ENCODE data around the gene NLRC5. TPM values are rescaled to one million over a fixed set of nuclear protein-coding genes. Genes with fewer than 3 reads are reported as not detected.

NLRC5 gene
- total RNA-seq, 1 donor from 2014 or later: 44.9 TPM

DNA sequence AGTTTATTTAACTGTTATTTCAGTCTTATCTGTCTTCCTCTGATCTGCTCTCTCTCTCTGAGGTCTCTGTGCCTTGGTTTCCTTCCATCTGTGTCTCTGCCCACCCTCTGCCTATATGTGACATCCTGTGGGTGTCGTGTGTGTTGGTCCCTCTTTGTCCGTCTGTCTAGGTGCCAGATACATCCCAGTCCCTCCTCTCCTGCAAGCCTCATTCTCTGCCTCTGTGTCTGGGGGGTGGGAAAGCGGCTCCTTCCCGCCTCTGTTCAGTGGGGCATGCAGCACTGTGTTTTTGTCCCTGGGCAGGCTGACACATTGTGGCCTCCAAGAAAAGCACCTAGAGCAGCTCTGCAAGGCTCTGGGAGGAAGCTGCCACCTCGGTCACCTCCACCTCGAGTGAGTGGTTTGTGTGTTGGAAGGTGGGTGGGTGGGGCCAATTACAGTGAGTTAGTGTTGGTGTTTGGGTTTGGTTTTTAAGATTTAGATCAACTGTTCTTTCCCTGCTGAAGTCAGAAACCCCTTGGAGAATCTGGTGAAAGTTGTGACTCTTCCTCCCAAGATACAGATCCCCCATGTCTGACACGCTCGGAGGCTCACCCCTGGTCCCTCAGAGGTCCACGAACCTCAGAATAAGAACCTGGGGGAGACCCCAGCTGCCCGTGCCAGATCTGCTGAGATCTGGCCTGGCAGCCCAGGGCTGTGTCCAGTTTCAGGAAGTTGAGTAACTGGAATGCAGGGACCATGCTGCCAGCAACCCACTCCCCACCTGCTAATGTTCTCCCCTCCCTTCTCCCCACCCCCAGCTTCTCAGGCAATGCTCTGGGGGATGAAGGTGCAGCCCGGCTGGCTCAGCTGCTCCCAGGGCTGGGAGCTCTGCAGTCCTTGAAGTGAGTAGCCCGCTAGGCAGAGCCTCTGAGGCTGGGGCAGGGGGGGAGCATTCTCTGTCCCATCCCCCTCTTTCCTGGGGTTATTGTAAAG lies 52.1 kb downstream of the NLRC5 start:
- H3K4me1 ChIP-seq: peaks cover 24% of the 10 kb centered on the region
- no peaks in the 10 kb centered on the region for H3K9me3 ChIP-seq
- intact Hi-C loops (cut with DNase I): no loop called here
- no peak overlapping the region for H3K4me3 ChIP-seq
- H3K36me3 ChIP-seq: no peaks in the 10 kb centered on the region
- TF ChIP-seq, protein P1, sequence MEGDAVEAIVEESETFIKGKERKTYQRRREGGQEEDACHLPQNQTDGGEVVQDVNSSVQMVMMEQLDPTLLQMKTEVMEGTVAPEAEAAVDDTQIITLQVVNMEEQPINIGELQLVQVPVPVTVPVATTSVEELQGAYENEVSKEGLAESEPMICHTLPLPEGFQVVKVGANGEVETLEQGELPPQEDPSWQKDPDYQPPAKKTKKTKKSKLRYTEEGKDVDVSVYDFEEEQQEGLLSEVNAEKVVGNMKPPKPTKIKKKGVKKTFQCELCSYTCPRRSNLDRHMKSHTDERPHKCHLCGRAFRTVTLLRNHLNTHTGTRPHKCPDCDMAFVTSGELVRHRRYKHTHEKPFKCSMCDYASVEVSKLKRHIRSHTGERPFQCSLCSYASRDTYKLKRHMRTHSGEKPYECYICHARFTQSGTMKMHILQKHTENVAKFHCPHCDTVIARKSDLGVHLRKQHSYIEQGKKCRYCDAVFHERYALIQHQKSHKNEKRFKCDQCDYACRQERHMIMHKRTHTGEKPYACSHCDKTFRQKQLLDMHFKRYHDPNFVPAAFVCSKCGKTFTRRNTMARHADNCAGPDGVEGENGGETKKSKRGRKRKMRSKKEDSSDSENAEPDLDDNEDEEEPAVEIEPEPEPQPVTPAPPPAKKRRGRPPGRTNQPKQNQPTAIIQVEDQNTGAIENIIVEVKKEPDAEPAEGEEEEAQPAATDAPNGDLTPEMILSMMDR (IDR thresholded peaks at IDR 0.05): no peak
- DNase-seq (no peak), ATAC-seq (no peak)
- peak overlapping the region; percentile 42 for H3K27ac ChIP-seq
- H3K27me3 ChIP-seq: no peaks in the 10 kb centered on the region

DNA sequence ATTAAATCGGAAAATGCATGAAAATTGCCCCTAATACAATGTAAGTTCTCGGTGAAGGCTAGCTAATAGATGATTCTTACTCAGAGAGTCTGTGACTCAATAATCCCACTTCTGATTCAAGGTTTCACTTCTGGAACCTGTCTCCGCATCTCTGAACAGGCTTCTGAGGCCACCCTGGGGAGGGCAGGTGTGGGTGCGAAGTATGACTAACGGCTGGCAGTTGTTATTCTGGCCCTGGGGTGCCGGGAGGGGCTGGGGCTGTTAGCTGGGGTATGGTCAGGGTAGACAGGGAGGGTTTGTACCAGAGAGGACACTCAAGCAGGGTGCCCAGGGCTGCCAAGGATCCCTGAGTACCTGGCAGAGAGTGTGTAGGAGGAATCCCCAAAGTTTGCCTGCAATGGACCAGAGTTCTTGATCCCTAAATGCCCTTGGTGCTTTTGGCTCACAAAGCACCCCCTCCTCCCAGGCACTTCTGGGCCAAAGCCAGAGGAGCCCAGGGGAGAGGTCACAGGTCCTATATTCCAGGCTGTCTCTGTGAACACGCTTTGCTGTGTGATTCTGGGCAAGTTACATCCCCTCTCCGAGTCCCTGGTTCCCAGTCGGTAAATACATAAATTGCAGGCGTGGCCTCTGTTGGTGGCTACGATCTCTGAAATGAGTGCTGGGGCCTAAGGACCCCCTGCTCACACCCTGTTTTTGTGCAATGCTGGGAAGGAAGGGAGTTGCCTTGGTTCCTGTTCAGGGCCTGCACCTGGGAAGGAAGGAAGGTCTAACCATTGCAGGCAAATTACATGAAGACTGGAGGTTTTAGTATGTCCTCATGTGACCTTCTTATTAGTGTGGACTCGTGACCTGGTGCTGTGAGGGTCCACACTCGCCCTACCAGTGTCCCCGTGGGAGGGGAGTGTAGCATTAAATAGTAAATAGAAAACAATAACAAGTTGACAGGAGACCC lies 53.1 kb downstream of the NLRC5 start:
- Histone ChIP-seq H3K4me1 (peaks cover 24% of the 10 kb centered on the region), H3K9me3 (no peaks in the 10 kb centered on the region), H3K36me3 (peaks cover 2% of the 10 kb centered on the region), H3K27ac (peak overlapping the region; percentile 42), H3K4me3 (no peak overlapping the region), H3K27me3 (no peaks in the 10 kb centered on the region)
- intact Hi-C loops (cut with DNase I): no loop called here
- TF ChIP-seq, protein P1 (IDR thresholded peaks at IDR 0.05): no peak
- ATAC-seq (no peak), DNase-seq (no peak)

DNA sequence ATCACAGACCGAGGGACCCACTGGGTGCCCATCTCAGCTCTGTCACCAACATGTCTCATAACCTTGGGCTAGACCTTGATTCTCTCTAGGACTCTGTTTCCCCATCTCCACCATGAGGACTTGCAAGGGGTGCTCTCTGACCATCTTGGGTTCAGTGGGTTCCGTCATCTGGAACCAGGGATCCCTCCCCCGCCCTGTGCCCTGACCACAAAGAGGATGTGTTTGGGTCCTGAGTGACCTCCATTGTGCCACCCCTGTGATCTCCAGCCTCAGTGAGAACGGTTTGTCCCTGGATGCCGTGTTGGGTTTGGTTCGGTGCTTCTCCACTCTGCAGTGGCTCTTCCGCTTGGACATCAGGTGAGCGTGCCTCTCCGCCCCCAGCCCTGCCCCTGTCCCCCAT lies 53.9 kb downstream of the NLRC5 start:
- Histone ChIP-seq H3K27me3 (no peaks in the 10 kb centered on the region), H3K27ac (no peak overlapping the region), H3K4me1 (peaks cover 24% of the 10 kb centered on the region), H3K9me3 (no peaks in the 10 kb centered on the region), H3K4me3 (no peak overlapping the region), H3K36me3 (peaks cover 8% of the 10 kb centered on the region)
- peak; percentile 7 for ATAC-seq
- intact Hi-C loops (cut with DNase I): no loop called here
- TF ChIP-seq, protein P1 (IDR thresholded peaks at IDR 0.05): no peak
- no peak for DNase-seq

DNA sequence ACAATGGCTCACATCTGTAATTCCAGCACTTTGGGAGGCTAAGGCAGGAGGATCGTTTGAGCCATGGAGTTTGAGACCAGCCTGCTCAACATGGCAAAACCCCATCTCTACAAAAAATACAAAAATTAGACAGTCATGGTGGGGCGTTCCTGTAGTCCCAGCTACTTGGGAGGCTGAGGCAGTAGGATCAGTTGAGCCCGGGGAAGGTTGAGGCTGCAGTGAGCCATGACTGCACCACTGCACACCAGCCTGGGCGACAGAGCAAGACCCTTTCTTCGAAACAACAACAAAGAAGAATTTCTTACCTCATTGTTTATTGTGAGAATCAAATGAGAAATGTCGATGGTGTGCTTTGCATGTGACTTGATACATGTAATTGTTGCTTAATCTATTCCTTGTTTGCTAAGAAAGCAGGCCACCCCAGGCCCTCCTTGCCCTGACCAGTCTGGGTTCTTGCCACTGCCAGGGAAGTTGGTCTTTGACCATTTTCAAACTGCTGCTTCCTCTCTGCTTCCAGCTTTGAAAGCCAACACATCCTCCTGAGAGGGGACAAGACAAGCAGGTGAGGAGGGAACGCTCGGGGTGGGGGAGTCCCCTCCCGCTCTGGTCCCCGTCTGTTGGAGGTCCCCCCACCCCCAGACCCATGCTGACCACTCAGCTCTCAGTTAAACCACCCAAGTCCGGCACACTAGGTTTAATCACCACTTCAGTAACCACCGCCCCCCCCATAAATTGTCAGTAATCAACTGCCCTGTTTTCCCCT lies 55.8 kb downstream of the NLRC5 start:
- Histone ChIP-seq H3K36me3 (peaks cover 8% of the 10 kb centered on the region), H3K4me1 (peaks cover 15% of the 10 kb centered on the region), H3K27me3 (no peaks in the 10 kb centered on the region), H3K27ac (no peak overlapping the region), H3K4me3 (no peak overlapping the region), H3K9me3 (no peaks in the 10 kb centered on the region)
- DNase-seq (no peak), ATAC-seq (no peak)
- TF ChIP-seq, protein P1 (IDR thresholded peaks at IDR 0.05): no peak
- intact Hi-C loops (cut with DNase I): no loop called here
